Measurements from ENCODE around the gene XAGE5. TPM values are rescaled to one million over a fixed set of nuclear protein-coding genes. Genes with fewer than 3 reads are reported as not detected.
"Not testable (repeated sequence)": the region's sequence is repeated elsewhere in the genome, so short reads cannot be mapped to it uniquely, and the experiment has no call there.

The XAGE5 gene
- polyA plus RNA-seq (2012; ENCODE audit: insufficient read depth, insufficient read length, low read depth): not detected

- Histone ChIP-seq H3K9me3 (no peaks in the 10 kb centered on the region), H3K4me1 (no peaks in the 10 kb centered on the region), H3K4me3 (ENCODE audit: low read depth, low read length) (no peak within 1 kb of the TSS), H3K36me3 (no peaks in the 10 kb centered on the region), H3K27me3 (no peaks in the 10 kb centered on the region)
- TF ChIP-seq CTCF (IDR thresholded peaks at IDR 0.05; ENCODE audit: low read depth, low read length): no peak
- DNase-seq: no peak
These were observed at the start of gene XAGE5 for GRCh38 chrX:52811065-52811625. Gene XAGE5 (plus strand): TSS chrX:52811287. CDS start chrX:52812567, 1,280 bp downstream.

GRCh38 chrX:52765983-52766382, 45.1 kb upstream of the XAGE5 start:
- H3K4me1 ChIP-seq; DNase-seq; H3K9me3 ChIP-seq; H3K27me3 ChIP-seq; H3K4me3 ChIP-seq (ENCODE audit: low read depth, low read length); H3K36me3 ChIP-seq: not testable (repeated sequence)

GRCh38 chrX:52773504-52773903, 37.6 kb upstream of the XAGE5 start:
- H3K4me3 ChIP-seq (ENCODE audit: low read depth, low read length); H3K9me3 ChIP-seq; H3K36me3 ChIP-seq; DNase-seq; H3K27me3 ChIP-seq; H3K4me1 ChIP-seq: not testable (repeated sequence)

- not testable (repeated sequence) for H3K9me3 ChIP-seq; DNase-seq; H3K36me3 ChIP-seq; H3K4me1 ChIP-seq; H3K27me3 ChIP-seq; H3K4me3 ChIP-seq (ENCODE audit: low read depth, low read length)
These were observed 13.8 kb upstream of the XAGE5 start, which contains the start of gene SPANXN5 for GRCh38 chrX:52797327-52797726. Gene SPANXN5 (minus strand): TSS chrX:52797427. CDS start chrX:52797348, 79 bp downstream.

GRCh38 chrX:52804876-52805275, 6.2 kb upstream of the XAGE5 start:
- not testable (repeated sequence) for H3K4me1 ChIP-seq; DNase-seq; H3K36me3 ChIP-seq; H3K9me3 ChIP-seq; H3K27me3 ChIP-seq; H3K4me3 ChIP-seq (ENCODE audit: low read depth, low read length)

GRCh38 chrX:52819788-52820187, 8.7 kb downstream of the XAGE5 start:
- no peaks in the 10 kb centered on the region for H3K36me3 ChIP-seq
- H3K27me3 ChIP-seq: no peaks in the 10 kb centered on the region
- H3K4me1 ChIP-seq: no peaks in the 10 kb centered on the region
- no peak for TF ChIP-seq CTCF (IDR thresholded peaks at IDR 0.05; ENCODE audit: low read depth, low read length)
- DNase-seq: no peak
- no peak overlapping the region for H3K4me3 ChIP-seq (ENCODE audit: low read depth, low read length)
- no peaks in the 10 kb centered on the region for H3K9me3 ChIP-seq

GRCh38 chrX:52821079-52821760, 10.1 kb downstream of the XAGE5 start:
- no peak for TF ChIP-seq CTCF (IDR thresholded peaks at IDR 0.05; ENCODE audit: low read depth, low read length)
- H3K9me3 ChIP-seq: no peaks in the 10 kb centered on the region
- H3K27me3 ChIP-seq: no peaks in the 10 kb centered on the region
- DNase-seq: no peak
- H3K4me1 ChIP-seq: no peaks in the 10 kb centered on the region
- H3K4me3 ChIP-seq (ENCODE audit: low read depth, low read length): no peak overlapping the region
- H3K36me3 ChIP-seq: no peaks in the 10 kb centered on the region

- H3K4me3 ChIP-seq (ENCODE audit: low read depth, low read length): no peak overlapping the region
- no peak for TF ChIP-seq CTCF (IDR thresholded peaks at IDR 0.05; ENCODE audit: low read depth, low read length)
- DNase-seq: no peak
- no peaks in the 10 kb centered on the region for H3K9me3 ChIP-seq
- H3K27me3 ChIP-seq: no peaks in the 10 kb centered on the region
- no peaks in the 10 kb centered on the region for H3K4me1 ChIP-seq
- H3K36me3 ChIP-seq: no peaks in the 10 kb centered on the region
These were observed 13.5 kb downstream of the XAGE5 start for GRCh38 chrX:52824608-52825007.
